Liver (tissue), 9 donors: ENCODE results near the gene RBBP4. TPM values are rescaled to one million over a fixed set of nuclear protein-coding genes. Genes with fewer than 3 reads are reported as not detected.

Source experiments
- DNase-seq: peaks from one replicate; pipeline ENCODE4 v3.0.0-alpha.2; 2017; ENCODE audit warnings: low spot score
- H3K27ac ChIP-seq, 2 donors: one replicate each; pipeline ENCODE4 v1.7.0; 2013; ENCODE audit warnings: inconsistent platforms in 2 of 2, low read length in 2 of 2, control low read depth in 1 of 2, low read depth in 1 of 2, mild to moderate bottlenecking in 1 of 2
- H3K27me3 ChIP-seq, 4 donors: one replicate each; pipeline versions ENCODE4 v1.6.1 to v1.7.0; 2013; ENCODE audit warnings: low read length in 3 of 4, inconsistent platforms in 1 of 4, mild to moderate bottlenecking in 1 of 4, moderate library complexity in 1 of 4; ENCODE audit not compliant: control insufficient read depth in 4 of 4, insufficient read depth in 4 of 4
- H3K36me3 ChIP-seq, 4 donors: one replicate each; pipeline versions ENCODE4 v1.6.1 to v1.7.0; 2013; ENCODE audit warnings: low read length in 3 of 4, mild to moderate bottlenecking in 3 of 4, low read depth in 1 of 4, moderate library complexity in 1 of 4; ENCODE audit not compliant: control insufficient read depth in 4 of 4, insufficient read depth in 3 of 4
- H3K4me1 ChIP-seq, 4 donors: one replicate each; pipeline versions ENCODE4 v1.6.1 to v1.7.0; 2013; ENCODE audit warnings: low read length in 3 of 4, mild to moderate bottlenecking in 3 of 4, moderate library complexity in 1 of 4; ENCODE audit not compliant: control insufficient read depth in 4 of 4, insufficient read depth in 4 of 4
- H3K4me3 ChIP-seq, 3 donors: one replicate each; pipeline versions ENCODE4 v1.6.1 to v1.7.0; 2013; ENCODE audit warnings: low read length in 3 of 3, control low read depth in 1 of 3, low read depth in 1 of 3, mild to moderate bottlenecking in 1 of 3
- H3K9ac ChIP-seq, 2 donors: one replicate each; pipeline ENCODE4 v1.7.0; 2013; ENCODE audit warnings: low read length in 2 of 2, mild to moderate bottlenecking in 2 of 2, moderate library complexity in 2 of 2, control low read depth in 1 of 2, low read depth in 1 of 2
- H3K9me3 ChIP-seq, 4 donors: one replicate each; pipeline versions ENCODE4 v1.6.1 to v1.7.0; 2013; ENCODE audit warnings: low read length in 3 of 4; ENCODE audit not compliant: control insufficient read depth in 4 of 4
- JUND ChIP-seq, 2 donors: IDR thresholded peaks; 2 replicates each; pipeline ENCODE4 v1.6.1; 2016; ENCODE audit warnings: antibody characterized with exemption in 2 of 2
- RAD21 ChIP-seq, 2 donors: IDR thresholded peaks; 2 replicates each; pipeline ENCODE4 v1.6.1; 2016; ENCODE audit warnings: antibody characterized with exemption in 2 of 2, mild to moderate bottlenecking in 2 of 2
- RXRA ChIP-seq, 2 donors: IDR thresholded peaks; 2 replicates each; pipeline ENCODE4 v1.6.1; 2017 to 2018; ENCODE audit warnings: antibody characterized with exemption in 2 of 2, mild to moderate bottlenecking in 1 of 2
- TAF1 ChIP-seq: conservative IDR thresholded peaks from 2 replicates; pipeline ENCODE4 v1.6.1; 2016; ENCODE audit warnings: antibody characterized with exemption, mild to moderate bottlenecking
- YY1 ChIP-seq: IDR thresholded peaks from 2 replicates; pipeline ENCODE4 v1.6.1; 2016; ENCODE audit warnings: antibody characterized with exemption, mild to moderate bottlenecking
- WGBS: extraction: QIAGEN DNeasy Blood & Tissue Kit; methylation state at CpG from one replicate; pipeline ENCODE4 v1.1.7; 2013; 5-methylcytosine and 5-hydroxymethylcytosine counted together
- polyA plus RNA-seq, 2 donors: library from polyadenylated mRNA; stranded (reverse) in 1 of 2; unstranded in 1 of 2; fragments of 200-250 nt in 1 of 2; fragments of >200 nt in 1 of 2; fragmentation: Nextera tagmentation in 1 of 2; extraction: Ambion mirVana in 1 of 2; gene quantifications; one replicate each; pipeline versions ENCODE4 v1.2.1 to v1.2.3, GENCODE V29; 2013 to 2015
- total RNA-seq, 2 donors: library from RNA; depleted of rRNA; stranded (reverse); fragments of >200 nt; gene quantifications; one replicate each; pipeline ENCODE4 v1.2.3, GENCODE V29; 2014
- TF ChIP-seq, protein P1 (sequence below): IDR thresholded peaks from 2 replicates; pipeline ENCODE4 v1.6.1; 2016; ENCODE audit warnings: antibody characterized with exemption, mild to moderate bottlenecking
- TF ChIP-seq, protein P2 (sequence below): IDR thresholded peaks from 2 replicates; pipeline ENCODE4 v1.6.1; 2016; ENCODE audit warnings: antibody characterized with exemption
- TF ChIP-seq, protein P3 (sequence below): IDR thresholded peaks from 2 replicates; pipeline ENCODE4 v1.6.1; 2016; ENCODE audit warnings: antibody characterized with exemption
- TF ChIP-seq, protein P4 (sequence below): fragments of 150-350 bp; IDR thresholded peaks from 2 replicates; pipeline ENCODE4 v1.5.1; 2017; ENCODE audit warnings: improper control_type of control experiment, low read depth, low read length; ENCODE audit not compliant: missing input control
- TF ChIP-seq, protein P5 (sequence below): IDR thresholded peaks from 2 replicates; pipeline ENCODE4 v1.6.1; 2016; ENCODE audit warnings: antibody characterized with exemption
- donor health status: healthy.
- donor health status: healthy.
- donor health status: healthy.
- donor health status: healthy.
- donor health status: healthy.

The RBBP4 gene
- total and polyA plus RNA-seq, 4 donors = 35.3 to 93.1 (median 49.0) TPM

DNA sequence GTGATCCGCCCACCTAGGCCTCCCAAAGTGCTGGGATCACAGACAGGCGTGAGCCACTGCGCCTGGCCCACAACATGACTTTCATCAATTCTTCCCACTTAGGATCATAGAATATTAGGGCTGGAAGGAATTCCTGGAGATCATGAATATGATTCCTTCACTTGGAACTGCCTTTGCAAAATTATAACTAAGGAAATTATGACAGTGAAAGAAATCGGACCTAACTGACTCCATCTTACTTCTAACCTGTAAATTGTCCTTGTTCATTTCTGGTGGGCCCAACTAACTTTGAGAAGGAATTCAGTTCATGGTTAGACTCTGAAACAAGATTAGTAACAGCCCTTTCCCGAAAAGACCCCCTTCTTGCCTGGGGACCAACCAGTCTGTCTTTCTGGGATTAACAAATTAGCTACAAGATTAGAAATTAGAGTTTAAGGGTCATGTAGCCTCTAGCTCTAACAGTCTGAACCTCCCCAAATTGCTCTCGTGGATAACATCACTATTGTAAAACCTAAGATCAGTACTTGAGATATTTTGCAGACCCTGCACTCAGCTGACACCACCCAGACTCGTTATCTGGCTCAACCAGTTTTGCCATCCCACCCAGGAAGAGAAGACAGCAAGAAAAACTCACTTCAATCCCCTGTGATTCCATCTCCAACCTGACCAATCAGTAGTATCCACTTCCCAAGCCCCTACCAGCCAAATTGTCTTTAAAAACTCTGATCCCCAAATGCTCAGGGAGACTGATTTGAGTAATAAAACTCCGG lies 15.3 kb upstream of the RBBP4 start:
- H3K9ac ChIP-seq = no peak overlapping the region
- 96% methylated on average over 8 of the region's 8 CpGs for whole genome bisulfite sequencing
- no peak overlapping the region for H3K27ac ChIP-seq
- no peaks in the 10 kb centered on the region for H3K27me3 ChIP-seq
- H3K4me3 ChIP-seq = no peak overlapping the region
- no peak for TF ChIP-seq JUND (IDR thresholded peaks at IDR 0.05)
- no peak for TF ChIP-seq TAF1
- no peaks in the 10 kb centered on the region for H3K9me3 ChIP-seq
- H3K4me1 ChIP-seq = no peaks in the 10 kb centered on the region
- no peak for DNase-seq
- peaks cover 4 to 19% (median 8%) of the 10 kb centered on the region in 4 donors for H3K36me3 ChIP-seq

DNA sequence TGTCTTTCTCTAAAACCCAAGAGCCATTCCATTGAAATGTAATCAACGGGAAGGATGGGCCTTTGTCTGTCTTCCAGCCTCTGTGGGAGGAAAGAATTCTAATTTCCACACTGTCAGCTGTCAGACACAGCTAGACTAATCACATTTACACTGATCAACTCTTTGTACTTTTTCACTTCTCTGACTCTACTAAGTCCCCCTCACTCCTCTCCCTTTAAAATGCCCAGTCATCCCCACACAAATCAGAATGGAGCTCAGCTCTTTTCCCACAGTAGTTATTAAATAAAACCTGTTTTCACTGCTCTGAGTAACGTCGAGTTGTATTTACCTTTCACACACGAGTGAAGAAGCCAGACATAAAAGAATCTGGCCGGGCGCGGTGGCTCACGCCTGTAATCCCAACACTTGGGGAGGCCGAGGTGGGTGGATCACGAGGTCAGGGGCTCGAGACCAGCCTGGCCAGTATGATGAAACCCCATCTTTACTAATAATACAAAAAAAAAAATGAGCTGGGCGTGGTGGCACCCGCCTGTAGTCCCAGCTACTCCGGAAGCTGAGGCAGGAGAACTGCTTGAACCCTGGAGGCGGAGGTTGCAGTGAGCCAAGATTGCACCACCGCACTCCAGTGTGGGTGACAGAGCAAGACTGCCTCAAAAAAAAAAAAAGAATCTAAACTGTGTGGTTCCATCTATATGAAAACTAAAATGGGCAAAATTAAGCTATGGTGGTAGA lies 13.9 kb upstream of the RBBP4 start:
- Histone ChIP-seq H3K9ac (no peak overlapping the region), H3K36me3 (peaks cover 1 to 15% (median 8%) of the 10 kb centered on the region in 4 donors), H3K4me3 (no peak overlapping the region), H3K27me3 (no peaks in the 10 kb centered on the region), H3K27ac (no peak overlapping the region), H3K9me3 (no peaks in the 10 kb centered on the region), H3K4me1 (no peaks in the 10 kb centered on the region)
- DNase-seq = no peak
- WGBS = 88% methylated on average over 16 of the region's 16 CpGs
- TF ChIP-seq, protein P1, sequence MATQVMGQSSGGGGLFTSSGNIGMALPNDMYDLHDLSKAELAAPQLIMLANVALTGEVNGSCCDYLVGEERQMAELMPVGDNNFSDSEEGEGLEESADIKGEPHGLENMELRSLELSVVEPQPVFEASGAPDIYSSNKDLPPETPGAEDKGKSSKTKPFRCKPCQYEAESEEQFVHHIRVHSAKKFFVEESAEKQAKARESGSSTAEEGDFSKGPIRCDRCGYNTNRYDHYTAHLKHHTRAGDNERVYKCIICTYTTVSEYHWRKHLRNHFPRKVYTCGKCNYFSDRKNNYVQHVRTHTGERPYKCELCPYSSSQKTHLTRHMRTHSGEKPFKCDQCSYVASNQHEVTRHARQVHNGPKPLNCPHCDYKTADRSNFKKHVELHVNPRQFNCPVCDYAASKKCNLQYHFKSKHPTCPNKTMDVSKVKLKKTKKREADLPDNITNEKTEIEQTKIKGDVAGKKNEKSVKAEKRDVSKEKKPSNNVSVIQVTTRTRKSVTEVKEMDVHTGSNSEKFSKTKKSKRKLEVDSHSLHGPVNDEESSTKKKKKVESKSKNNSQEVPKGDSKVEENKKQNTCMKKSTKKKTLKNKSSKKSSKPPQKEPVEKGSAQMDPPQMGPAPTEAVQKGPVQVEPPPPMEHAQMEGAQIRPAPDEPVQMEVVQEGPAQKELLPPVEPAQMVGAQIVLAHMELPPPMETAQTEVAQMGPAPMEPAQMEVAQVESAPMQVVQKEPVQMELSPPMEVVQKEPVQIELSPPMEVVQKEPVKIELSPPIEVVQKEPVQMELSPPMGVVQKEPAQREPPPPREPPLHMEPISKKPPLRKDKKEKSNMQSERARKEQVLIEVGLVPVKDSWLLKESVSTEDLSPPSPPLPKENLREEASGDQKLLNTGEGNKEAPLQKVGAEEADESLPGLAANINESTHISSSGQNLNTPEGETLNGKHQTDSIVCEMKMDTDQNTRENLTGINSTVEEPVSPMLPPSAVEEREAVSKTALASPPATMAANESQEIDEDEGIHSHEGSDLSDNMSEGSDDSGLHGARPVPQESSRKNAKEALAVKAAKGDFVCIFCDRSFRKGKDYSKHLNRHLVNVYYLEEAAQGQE = no peak
- TF ChIP-seq, protein P2, sequence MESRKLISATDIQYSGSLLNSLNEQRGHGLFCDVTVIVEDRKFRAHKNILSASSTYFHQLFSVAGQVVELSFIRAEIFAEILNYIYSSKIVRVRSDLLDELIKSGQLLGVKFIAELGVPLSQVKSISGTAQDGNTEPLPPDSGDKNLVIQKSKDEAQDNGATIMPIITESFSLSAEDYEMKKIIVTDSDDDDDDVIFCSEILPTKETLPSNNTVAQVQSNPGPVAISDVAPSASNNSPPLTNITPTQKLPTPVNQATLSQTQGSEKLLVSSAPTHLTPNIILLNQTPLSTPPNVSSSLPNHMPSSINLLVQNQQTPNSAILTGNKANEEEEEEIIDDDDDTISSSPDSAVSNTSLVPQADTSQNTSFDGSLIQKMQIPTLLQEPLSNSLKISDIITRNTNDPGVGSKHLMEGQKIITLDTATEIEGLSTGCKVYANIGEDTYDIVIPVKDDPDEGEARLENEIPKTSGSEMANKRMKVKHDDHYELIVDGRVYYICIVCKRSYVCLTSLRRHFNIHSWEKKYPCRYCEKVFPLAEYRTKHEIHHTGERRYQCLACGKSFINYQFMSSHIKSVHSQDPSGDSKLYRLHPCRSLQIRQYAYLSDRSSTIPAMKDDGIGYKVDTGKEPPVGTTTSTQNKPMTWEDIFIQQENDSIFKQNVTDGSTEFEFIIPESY = no peak
- TF ChIP-seq, protein P3, sequence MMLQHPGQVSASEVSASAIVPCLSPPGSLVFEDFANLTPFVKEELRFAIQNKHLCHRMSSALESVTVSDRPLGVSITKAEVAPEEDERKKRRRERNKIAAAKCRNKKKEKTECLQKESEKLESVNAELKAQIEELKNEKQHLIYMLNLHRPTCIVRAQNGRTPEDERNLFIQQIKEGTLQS = no peak
- TF ChIP-seq JUND (IDR thresholded peaks at IDR 0.05) = no peak
- TF ChIP-seq, protein P4, sequence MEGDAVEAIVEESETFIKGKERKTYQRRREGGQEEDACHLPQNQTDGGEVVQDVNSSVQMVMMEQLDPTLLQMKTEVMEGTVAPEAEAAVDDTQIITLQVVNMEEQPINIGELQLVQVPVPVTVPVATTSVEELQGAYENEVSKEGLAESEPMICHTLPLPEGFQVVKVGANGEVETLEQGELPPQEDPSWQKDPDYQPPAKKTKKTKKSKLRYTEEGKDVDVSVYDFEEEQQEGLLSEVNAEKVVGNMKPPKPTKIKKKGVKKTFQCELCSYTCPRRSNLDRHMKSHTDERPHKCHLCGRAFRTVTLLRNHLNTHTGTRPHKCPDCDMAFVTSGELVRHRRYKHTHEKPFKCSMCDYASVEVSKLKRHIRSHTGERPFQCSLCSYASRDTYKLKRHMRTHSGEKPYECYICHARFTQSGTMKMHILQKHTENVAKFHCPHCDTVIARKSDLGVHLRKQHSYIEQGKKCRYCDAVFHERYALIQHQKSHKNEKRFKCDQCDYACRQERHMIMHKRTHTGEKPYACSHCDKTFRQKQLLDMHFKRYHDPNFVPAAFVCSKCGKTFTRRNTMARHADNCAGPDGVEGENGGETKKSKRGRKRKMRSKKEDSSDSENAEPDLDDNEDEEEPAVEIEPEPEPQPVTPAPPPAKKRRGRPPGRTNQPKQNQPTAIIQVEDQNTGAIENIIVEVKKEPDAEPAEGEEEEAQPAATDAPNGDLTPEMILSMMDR = no peak
- no peak for TF ChIP-seq YY1
- TF ChIP-seq, protein P5, sequence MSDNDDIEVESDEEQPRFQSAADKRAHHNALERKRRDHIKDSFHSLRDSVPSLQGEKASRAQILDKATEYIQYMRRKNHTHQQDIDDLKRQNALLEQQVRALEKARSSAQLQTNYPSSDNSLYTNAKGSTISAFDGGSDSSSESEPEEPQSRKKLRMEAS = no peak
- no peak for TF ChIP-seq RXRA (IDR thresholded peaks at IDR 0.05)
- no peak for TF ChIP-seq RAD21 (IDR thresholded peaks at IDR 0.05)
